GM23248 (cell line): ENCODE data around the gene FADS6. TPM values are rescaled to one million over a fixed set of nuclear protein-coding genes. Genes with fewer than 3 reads are reported as not detected.

Source experiments
- DNase-seq: peaks from one replicate; pipeline ENCODE4 v3.0.0-alpha.2; 2015
- H2AFZ ChIP-seq: fragments of 200-600 bp; sonication (generic); 2 replicates; pipeline ENCODE4 v1.6.1; 2016; ENCODE audit warnings: antibody characterized with exemption
- H3F3A ChIP-seq: fragments of 200-600 bp; sonication (generic); 2 replicates; pipeline ENCODE4 v1.6.1; 2016; ENCODE audit warnings: mild to moderate bottlenecking, antibody characterized with exemption, mixed run types; ENCODE audit not compliant: insufficient read depth
- H3K27ac ChIP-seq: fragments of 200-600 bp; sonication (generic); 2 replicates; pipeline ENCODE4 v1.5.1; 2016; ENCODE audit warnings: mild to moderate bottlenecking
- H3K27me3 ChIP-seq: fragments of 200-600 bp; sonication (generic); replicated peaks from 2 replicates; pipeline ENCODE4 v1.6.1; 2016; ENCODE audit warnings: mild to moderate bottlenecking; ENCODE audit not compliant: insufficient read depth
- H3K36me3 ChIP-seq: fragments of 200-600 bp; sonication (generic); 2 replicates; pipeline ENCODE4 v1.6.1; 2016; ENCODE audit warnings: low read depth, mild to moderate bottlenecking
- H3K4me1 ChIP-seq: fragments of 200-600 bp; sonication (generic); 2 replicates; pipeline ENCODE4 v1.6.1; 2016; ENCODE audit warnings: mild to moderate bottlenecking; ENCODE audit not compliant: insufficient read depth
- H3K4me2 ChIP-seq: fragments of 200-600 bp; sonication (generic); one replicate; pipeline ENCODE4 v1.6.1; 2016; ENCODE audit warnings: mild to moderate bottlenecking; ENCODE audit not compliant: unreplicated experiment
- H3K4me3 ChIP-seq: fragments of 200-600 bp; sonication (generic); 2 replicates; pipeline ENCODE4 v1.5.1; 2016; ENCODE audit warnings: mild to moderate bottlenecking
- H3K79me2 ChIP-seq: fragments of 200-600 bp; sonication (generic); 2 replicates; pipeline ENCODE4 v1.6.1; 2016; ENCODE audit warnings: mild to moderate bottlenecking; ENCODE audit not compliant: insufficient read depth
- H3K9ac ChIP-seq: fragments of 200-600 bp; sonication (generic); 2 replicates; pipeline ENCODE4 v1.6.1; 2016; ENCODE audit warnings: mild to moderate bottlenecking
- H3K9me2 ChIP-seq: fragments of 200-600 bp; sonication (generic); 2 replicates; pipeline ENCODE4 v1.6.1; 2016; ENCODE audit warnings: mixed run types, mild to moderate bottlenecking, moderate library complexity; ENCODE audit not compliant: insufficient read depth
- H3K9me3 ChIP-seq: fragments of 200-600 bp; sonication (generic); one replicate; pipeline ENCODE4 v1.6.1; 2017; ENCODE audit warnings: low read depth
- H4K20me1 ChIP-seq: fragments of 200-600 bp; sonication (generic); 2 replicates; pipeline ENCODE4 v1.6.0; 2016; ENCODE audit not compliant: insufficient read depth
- EZH2 ChIP-seq: fragments of 200-600 bp; sonication (generic); IDR thresholded peaks from 2 replicates; pipeline ENCODE4 v1.6.1; 2018; ENCODE audit warnings: antibody characterized with exemption, mild to moderate bottlenecking; ENCODE audit not compliant: insufficient read depth, poor library complexity, severe bottlenecking
- EZH2phosphoT487 ChIP-seq: fragments of 200-600 bp; sonication (generic); IDR thresholded peaks from 2 replicates; pipeline ENCODE4 v1.6.1; 2018; ENCODE audit warnings: antibody characterized with exemption, moderate library complexity, mild to moderate bottlenecking, low read depth; ENCODE audit not compliant: insufficient read depth
- WGBS, 2 experiments: methylation state at CpG; one replicate each; pipeline ENCODE4 v1.1.6; 2015 to 2017; ENCODE audit warnings: low lambda C conversion rate in 2 of 2, low coverage in 1 of 2; ENCODE audit errors: missing lambda C conversion rate in 2 of 2; 5-methylcytosine and 5-hydroxymethylcytosine counted together
- in situ Hi-C: fragments of 300-500 bp; cut with MboI; formaldehyde crosslinking; loops from 2 replicates; pipeline ENCODE4 v1.15.0; 2020
- polyA plus RNA-seq: library from polyadenylated mRNA; unstranded; fragments of >200 nt; fragmentation: Nextera tagmentation; extraction: Ambion mirVana; gene quantifications from 2 replicates; pipeline ENCODE4 v1.2.1, GENCODE V29; 2016
- total RNA-seq: library from RNA; depleted of rRNA; stranded (reverse); fragments of >200 nt; shearing (Covaris generic); gene quantifications from 2 replicates; pipeline ENCODE4 v1.2.3, GENCODE V29; 2014

FADS6 gene
- total and polyA plus RNA-seq, 2 experiments from 2014 or later: not detected

- Histone ChIP-seq H3K9ac (no peak overlapping the region), H3K4me3 (no peak overlapping the region), H3F3A (no peaks in the 10 kb centered on the region), H2AFZ (no peak overlapping the region), H3K27me3 (no peaks in the 10 kb centered on the region), H3K4me1 (peaks cover 15% of the 10 kb centered on the region), H3K79me2 (no peaks in the 10 kb centered on the region), H3K4me2 (no peak overlapping the region), H3K27ac (no peak overlapping the region), H4K20me1 (no peaks in the 10 kb centered on the region), H3K9me3 (no peaks in the 10 kb centered on the region), H3K9me2 (no peaks in the 10 kb centered on the region), H3K36me3 (no peaks in the 10 kb centered on the region)
- WGBS, 2 experiments: 97 to 98% methylated on average over 26 of the region's 26 CpGs
- TF ChIP-seq EZH2: no peak
- no peak for TF ChIP-seq EZH2phosphoT487
- in situ Hi-C loops: no loop called here
- no peak for DNase-seq
Measured at GRCh38 chr17:74836191-74836590, 57.2 kb downstream of the FADS6 start.

DNA sequence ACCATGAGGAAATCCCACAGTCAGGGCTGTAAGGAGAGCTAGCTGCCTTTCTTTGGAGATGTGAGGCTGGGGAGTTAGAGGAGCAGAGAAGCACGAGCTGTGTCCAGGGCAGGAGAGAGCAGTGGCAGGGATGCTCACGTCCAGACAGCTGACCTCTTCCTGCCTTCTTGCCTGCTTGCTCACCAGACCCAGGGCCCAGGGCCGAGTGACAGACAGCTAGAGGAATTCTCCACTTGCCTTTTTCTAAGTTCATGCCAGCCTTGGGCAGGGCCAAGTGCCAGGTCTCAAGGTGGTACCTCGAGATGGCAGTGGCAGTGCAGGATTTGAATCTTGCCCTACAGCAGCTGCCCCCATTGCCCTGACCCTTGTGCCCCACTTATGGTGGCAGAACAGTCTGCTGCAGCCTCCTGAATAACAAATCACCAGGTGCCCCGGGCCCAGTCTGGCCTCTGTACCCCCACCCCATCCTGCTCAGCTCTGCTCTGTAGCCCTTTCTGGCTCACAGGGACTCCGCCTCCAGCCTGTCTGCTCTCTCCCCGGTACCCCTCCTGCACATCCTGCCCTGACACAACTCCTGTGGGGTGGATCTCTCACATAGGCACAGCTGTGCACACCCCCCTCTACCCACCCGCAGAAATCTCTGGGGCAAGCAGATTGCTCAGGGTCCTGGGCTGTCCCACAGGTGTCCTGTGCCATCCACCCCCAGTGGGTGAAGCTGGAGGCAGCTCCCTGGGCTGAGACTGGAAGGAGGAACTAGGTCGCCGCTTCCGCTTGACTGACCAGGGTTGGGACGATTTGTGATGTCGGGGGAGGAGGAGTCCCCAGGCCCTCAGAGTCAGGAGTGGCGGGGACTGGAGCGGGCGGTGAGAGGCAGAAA lies 59.7 kb downstream of the FADS6 start:
- no peak overlapping the region for H2AFZ ChIP-seq
- no peaks in the 10 kb centered on the region for H3K79me2 ChIP-seq
- no peak overlapping the region for H3K27ac ChIP-seq
- H3K4me3 ChIP-seq: no peak overlapping the region
- DNase-seq: peak; percentile 77
- no peak overlapping the region for H3K9ac ChIP-seq
- no peaks in the 10 kb centered on the region for H3K27me3 ChIP-seq
- WGBS, 2 experiments: 63 to 64% methylated on average over 14 to 16 of the region's 16 CpGs
- no peaks in the 10 kb centered on the region for H4K20me1 ChIP-seq
- peaks cover 9% of the 10 kb centered on the region for H3K4me1 ChIP-seq
- TF ChIP-seq EZH2: no peak
- TF ChIP-seq EZH2phosphoT487: no peak
- in situ Hi-C loops: no loop called here
- no peaks in the 10 kb centered on the region for H3K9me3 ChIP-seq
- no peaks in the 10 kb centered on the region for H3F3A ChIP-seq
- no peak overlapping the region for H3K4me2 ChIP-seq
- H3K36me3 ChIP-seq: no peaks in the 10 kb centered on the region
- no peaks in the 10 kb centered on the region for H3K9me2 ChIP-seq

GRCh38 chr17:74832421-74832820 lies 61.0 kb downstream of the FADS6 start:
- no peak overlapping the region for H3K27ac ChIP-seq
- H3K79me2 ChIP-seq: no peaks in the 10 kb centered on the region
- no peak overlapping the region for H3K9ac ChIP-seq
- WGBS, 2 experiments: 87 to 91% methylated on average over 9 of the region's 9 CpGs
- no peaks in the 10 kb centered on the region for H3K27me3 ChIP-seq
- H3F3A ChIP-seq: no peaks in the 10 kb centered on the region
- no peaks in the 10 kb centered on the region for H3K36me3 ChIP-seq
- no peaks in the 10 kb centered on the region for H4K20me1 ChIP-seq
- DNase-seq: no peak
- in situ Hi-C loops: no loop called here
- peaks cover 9% of the 10 kb centered on the region for H3K4me1 ChIP-seq
- H2AFZ ChIP-seq: no peak overlapping the region
- H3K9me2 ChIP-seq: no peaks in the 10 kb centered on the region
- H3K9me3 ChIP-seq: no peaks in the 10 kb centered on the region
- H3K4me2 ChIP-seq: no peak overlapping the region
- H3K4me3 ChIP-seq: no peak overlapping the region
- TF ChIP-seq EZH2phosphoT487 (no peak), EZH2 (no peak)

DNA sequence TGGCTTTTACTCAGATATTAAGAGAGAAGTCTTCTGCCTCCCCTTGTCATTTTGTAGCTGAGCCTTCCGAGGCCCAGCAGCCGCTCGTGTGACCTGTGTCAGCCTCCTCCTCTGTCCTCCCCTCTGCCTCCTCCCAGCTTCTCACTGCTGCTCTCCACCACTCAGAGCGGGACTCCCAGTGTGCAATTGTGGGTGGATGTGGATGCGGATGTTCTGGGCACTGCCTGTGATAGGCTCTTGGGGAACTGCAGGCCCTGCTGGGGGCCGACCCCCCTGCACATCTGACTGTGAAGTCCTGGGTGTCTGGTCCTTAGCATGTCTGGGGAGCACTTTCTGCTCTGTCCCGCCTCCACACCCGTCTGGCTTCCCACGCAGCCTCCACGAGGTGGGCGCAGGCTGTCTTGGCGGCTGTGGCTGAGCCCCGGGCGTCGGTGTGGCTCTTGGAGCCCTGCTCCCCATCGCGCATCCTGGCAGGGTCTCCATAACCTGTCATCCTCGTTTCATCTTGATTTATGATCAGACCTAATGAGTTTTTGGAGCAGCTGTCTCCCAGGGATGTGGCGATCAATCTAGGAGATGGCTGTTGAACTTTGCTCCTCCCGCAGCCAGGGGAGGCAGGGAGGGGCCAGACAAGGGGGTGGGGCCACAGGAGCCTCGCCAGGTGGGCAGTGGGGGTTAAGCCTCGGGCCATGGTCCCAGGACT lies 61.8 kb downstream of the FADS6 start:
- H3K9me2 ChIP-seq: no peaks in the 10 kb centered on the region
- H3K9me3 ChIP-seq: no peaks in the 10 kb centered on the region
- 81 to 87% methylated on average over 20 to 22 of the region's 22 CpGs for WGBS, 2 experiments
- TF ChIP-seq EZH2phosphoT487: no peak
- no peak for TF ChIP-seq EZH2
- DNase-seq: no peak
- no peaks in the 10 kb centered on the region for H3K36me3 ChIP-seq
- H2AFZ ChIP-seq: no peak overlapping the region
- no peaks in the 10 kb centered on the region for H4K20me1 ChIP-seq
- no peak overlapping the region for H3K27ac ChIP-seq
- H3K4me3 ChIP-seq: no peak overlapping the region
- H3K27me3 ChIP-seq: no peaks in the 10 kb centered on the region
- peaks cover 9% of the 10 kb centered on the region for H3K4me1 ChIP-seq
- no peaks in the 10 kb centered on the region for H3K79me2 ChIP-seq
- in situ Hi-C loops: no loop called here
- H3K4me2 ChIP-seq: no peak overlapping the region
- H3F3A ChIP-seq: no peaks in the 10 kb centered on the region
- no peak overlapping the region for H3K9ac ChIP-seq
